ENCODE results near the gene TMEM203.
A peak's percentile ranks its signal among the peaks of the same experiment; 100 is the strongest.
"Not testable (repeated sequence)": the region's sequence is repeated elsewhere in the genome, so short reads cannot be mapped to it uniquely, and the experiment has no call there.

Gene TMEM203

GRCh38 chr9:137205126-137206069, at the start of gene TMEM203, which contains the start of gene NDOR1:
TMEM203 (minus strand) TSS chr9:137205648; CDS start chr9:137205414, 234 bp downstream.
NDOR1 (plus strand) TSS chr9:137205700; CDS start chr9:137205778, 78 bp downstream.
- DNase-seq = peak; percentile 13

GRCh38 chr9:137254624-137255447, 49.4 kb upstream of the TMEM203 start, which contains the start of gene NELFB:
NELFB (plus strand) TSS chr9:137255327.
- DNase-seq = peak; percentile 45

- DNase-seq = no peak
Observed at GRCh38 chr9:137253717-137254623, 48.5 kb upstream of the TMEM203 start.

GRCh38 chr9:137252555-137253506, 47.4 kb upstream of the TMEM203 start:
- DNase-seq = peak; percentile 10

GRCh38 chr9:137251490-137252268, 46.2 kb upstream of the TMEM203 start:
- DNase-seq = no peak

GRCh38 chr9:137251194-137251461, 45.7 kb upstream of the TMEM203 start, which contains the start of gene STPG3:
STPG3 (plus strand) TSS chr9:137251286; CDS start chr9:137251287, 1 bp downstream.
- no peak for DNase-seq

GRCh38 chr9:137250329-137251193, 45.1 kb upstream of the TMEM203 start:
- DNase-seq = no peak

GRCh38 chr9:137247916-137248175, 42.4 kb upstream of the TMEM203 start:
- no peak for DNase-seq

- no peak for DNase-seq
Observed at GRCh38 chr9:137247135-137247915, 41.9 kb upstream of the TMEM203 start.

- DNase-seq = no peak
Observed at GRCh38 chr9:137245450-137246421, 40.3 kb upstream of the TMEM203 start.

GRCh38 chr9:137244486-137245449, 39.3 kb upstream of the TMEM203 start:
- DNase-seq = no peak

GRCh38 chr9:137243626-137244485, 38.4 kb upstream of the TMEM203 start:
- DNase-seq = no peak

- not testable (repeated sequence) for DNase-seq
Observed at GRCh38 chr9:137243266-137243625, 37.8 kb upstream of the TMEM203 start.

GRCh38 chr9:137242269-137243203, 37.1 kb upstream of the TMEM203 start:
- no peak for DNase-seq

Data from NCI-H526 treated with DMSO at 0.1 percent for 48 hours (cell line).